DND-41 (cell line): ENCODE measurements around the gene GRID1.

Experiments used
- EZH2 ChIP-seq: IDR thresholded peaks from 3 replicates; pipeline ENCODE4 v1.6.1; 2012; ENCODE audit warnings: borderline replicate concordance, low read depth, mild to moderate bottlenecking, moderate library complexity, low read length, inconsistent platforms; ENCODE audit not compliant: severe bottlenecking
- TF ChIP-seq, protein P1 (sequence below): IDR thresholded peaks from 2 replicates; pipeline ENCODE4 v1.5.1; 2012; ENCODE audit warnings: borderline replicate concordance, low read length, moderate library complexity, mild to moderate bottlenecking; ENCODE audit not compliant: poor library complexity, severe bottlenecking; ENCODE audit errors: extremely low read depth

DNA sequence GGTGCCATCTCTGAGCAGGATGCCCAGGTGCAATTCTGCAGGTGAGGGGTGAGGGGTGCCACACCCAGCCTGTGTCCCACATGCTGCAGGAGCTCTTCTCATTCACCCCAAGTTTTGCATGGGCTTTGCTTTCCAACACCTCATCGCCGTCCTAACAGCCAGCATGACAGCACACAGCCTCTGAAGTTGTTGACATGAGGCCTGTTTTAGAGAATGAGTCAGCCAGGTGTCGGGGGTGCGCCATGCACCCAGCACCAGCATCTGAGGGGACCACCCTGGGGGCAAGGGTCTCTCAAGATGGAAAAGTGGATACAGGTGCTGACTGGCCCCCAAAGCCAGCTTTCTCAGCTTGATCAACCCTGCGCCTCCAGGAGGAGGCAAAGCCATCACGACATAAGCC lies 146.0 kb downstream of the GRID1 start:
- no peak for TF ChIP-seq EZH2
- TF ChIP-seq, protein P1, sequence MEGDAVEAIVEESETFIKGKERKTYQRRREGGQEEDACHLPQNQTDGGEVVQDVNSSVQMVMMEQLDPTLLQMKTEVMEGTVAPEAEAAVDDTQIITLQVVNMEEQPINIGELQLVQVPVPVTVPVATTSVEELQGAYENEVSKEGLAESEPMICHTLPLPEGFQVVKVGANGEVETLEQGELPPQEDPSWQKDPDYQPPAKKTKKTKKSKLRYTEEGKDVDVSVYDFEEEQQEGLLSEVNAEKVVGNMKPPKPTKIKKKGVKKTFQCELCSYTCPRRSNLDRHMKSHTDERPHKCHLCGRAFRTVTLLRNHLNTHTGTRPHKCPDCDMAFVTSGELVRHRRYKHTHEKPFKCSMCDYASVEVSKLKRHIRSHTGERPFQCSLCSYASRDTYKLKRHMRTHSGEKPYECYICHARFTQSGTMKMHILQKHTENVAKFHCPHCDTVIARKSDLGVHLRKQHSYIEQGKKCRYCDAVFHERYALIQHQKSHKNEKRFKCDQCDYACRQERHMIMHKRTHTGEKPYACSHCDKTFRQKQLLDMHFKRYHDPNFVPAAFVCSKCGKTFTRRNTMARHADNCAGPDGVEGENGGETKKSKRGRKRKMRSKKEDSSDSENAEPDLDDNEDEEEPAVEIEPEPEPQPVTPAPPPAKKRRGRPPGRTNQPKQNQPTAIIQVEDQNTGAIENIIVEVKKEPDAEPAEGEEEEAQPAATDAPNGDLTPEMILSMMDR = no peak
